ENCODE data around the gene MEIS2. TPM values are rescaled to one million over a fixed set of nuclear protein-coding genes. Genes with fewer than 3 reads are reported as not detected.

MEIS2 gene
- total and polyA plus RNA-seq, 2 of the 13 experiments (the other 11 are each of a cell fraction or from before 2014, with no cell fraction given) = 10.7 to 12.4 TPM

DNA sequence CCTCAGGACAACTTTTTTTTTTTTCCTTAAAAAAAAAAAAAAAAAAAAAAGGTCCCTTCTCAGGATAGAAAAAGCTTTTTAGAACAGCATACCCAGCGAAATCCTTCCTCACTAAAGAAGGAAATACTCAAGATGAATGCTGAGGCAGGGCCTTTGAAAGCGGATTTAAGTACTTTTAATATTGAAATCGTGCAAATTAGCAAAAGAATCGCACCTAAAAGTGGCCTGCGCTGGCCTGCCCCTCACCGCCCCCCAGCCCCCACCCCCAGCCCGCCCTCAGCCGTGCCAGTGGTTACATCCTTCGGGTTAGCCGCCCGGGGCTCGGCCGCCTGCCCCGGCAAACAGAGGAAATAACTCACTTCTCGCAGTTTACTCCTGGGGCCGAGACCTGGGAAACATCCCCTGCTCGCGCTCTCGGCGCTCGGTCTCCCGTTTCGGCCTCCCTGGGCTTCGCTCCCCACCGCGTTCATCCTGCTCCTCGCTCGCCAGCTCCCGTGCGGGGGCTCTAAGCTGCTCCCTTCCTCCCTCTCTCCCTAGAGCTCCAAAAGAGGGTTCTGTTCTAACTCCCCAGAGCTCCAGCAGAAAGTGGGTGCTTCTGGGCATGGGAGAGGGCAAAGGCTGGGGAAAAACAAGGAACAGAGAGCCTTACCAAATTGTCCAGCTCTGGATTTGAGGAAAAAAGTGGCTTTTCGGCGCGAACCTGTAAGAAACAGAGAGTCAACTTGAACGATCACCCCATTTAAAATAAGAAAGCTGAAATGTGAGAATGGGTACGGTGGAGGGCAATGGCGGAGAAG is 5.2 kb downstream of the MEIS2 start (continued):
- TF ChIP-seq ZNF234 (CRISPR knock-in tag; conservative IDR thresholded peaks at IDR 0.05) = no peak

DNA sequence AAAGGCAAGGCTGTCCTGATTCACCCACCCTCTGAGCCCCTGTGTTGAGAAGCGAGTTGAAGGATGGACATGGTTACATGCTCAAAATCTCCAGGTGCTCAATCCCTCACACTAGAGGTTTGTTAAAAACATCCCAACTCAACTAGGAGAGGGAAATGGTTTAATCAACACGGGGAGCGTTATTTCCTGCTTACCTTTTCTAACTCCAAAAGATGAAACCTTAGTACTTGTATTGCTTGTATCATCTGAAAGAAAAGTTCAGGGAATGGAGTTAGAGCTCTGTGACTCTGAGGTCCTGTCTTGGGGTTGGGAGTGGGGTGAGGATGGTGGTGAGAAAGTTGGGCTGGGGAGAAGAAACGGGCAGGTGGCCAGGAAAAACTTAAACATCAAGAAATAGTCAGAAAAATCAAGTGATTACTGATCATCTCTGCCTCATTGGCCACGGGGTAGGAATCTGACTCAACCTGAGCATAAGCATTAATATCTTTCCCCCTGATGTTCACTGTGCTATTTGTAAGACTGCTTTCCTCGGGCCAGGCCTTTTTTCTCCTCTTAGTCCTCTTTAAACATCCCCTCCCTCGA is 5.9 kb downstream of the MEIS2 start:
- H3K4me3 ChIP-seq (replicated peaks in 1 of 3; ENCODE audit: insufficient read depth in 1 of 3, low read depth in 2 of 3, low read length in 3 of 3) = no peak overlapping the region
- in situ Hi-C loops (cut with HindIII; ENCODE audit: extremely low pct_ligation_motif_present, low pct_unique_long_range_greater_than_20kb) = loop anchor here (10.0 kb wide), 1 partner anchor 50 kb away; no protein-coding TSS in a partner anchor
- BruUV-seq (replicated peaks) = no TSS peak
- intact Hi-C loops (cut with micrococcal nuclease; ENCODE audit: unreplicated experiment) = no loop called here
- H3K27ac ChIP-seq (ENCODE audit: extremely low read length, insufficient read depth, low read length) = no peak overlapping the region
- H3K79me2 ChIP-seq (ENCODE audit: insufficient read depth, low read length) = peaks cover 5% of the 10 kb centered on the region
- H3K4me2 ChIP-seq (ENCODE audit: low read depth, low read length) = no peak overlapping the region
- ATAC-seq (no peak), FAIRE-seq (no peak), DNase-seq (ENCODE audit: low spot score) (no peak)
- H4K20me1 ChIP-seq (ENCODE audit: insufficient read depth, low read length) = no peaks in the 10 kb centered on the region
- H3K9ac ChIP-seq (ENCODE audit: insufficient read depth, low read depth, low read length) = no peak overlapping the region
- POLR2A ChIA-PET = no interaction called here
- peaks cover 41% of the 10 kb centered on the region for H3K4me1 ChIP-seq (ENCODE audit: insufficient read depth, low read length)
- WGBS (ENCODE audit: low lambda C conversion rate) = 80% methylated on average over 7 of the region's 7 CpGs
- no peaks in the 10 kb centered on the region; a peak in 1 of 5 replicates for H3K27me3 ChIP-seq (ENCODE audit: control insufficient read depth in 1 of 2, insufficient read depth in 2 of 2, low read length in 2 of 2)
- no peak overlapping the region for H2AFZ ChIP-seq (ENCODE audit: low read length)
- no peaks in the 10 kb centered on the region for H3K9me3 ChIP-seq (ENCODE audit: low read length)
- CTCF ChIA-PET (ENCODE audit: low intra/inter-chr PET ratio, low total read pairs) = no interaction called here
- peaks cover 0 to 14% of the 10 kb centered on the region in 2 experiments; a peak in 3 of 5 replicates for H3K36me3 ChIP-seq (replicated peaks in 1 of 2; ENCODE audit: control insufficient read depth in 1 of 2, insufficient read depth in 2 of 2, low read length in 2 of 2)
- TF ChIP-seq, protein P1, sequence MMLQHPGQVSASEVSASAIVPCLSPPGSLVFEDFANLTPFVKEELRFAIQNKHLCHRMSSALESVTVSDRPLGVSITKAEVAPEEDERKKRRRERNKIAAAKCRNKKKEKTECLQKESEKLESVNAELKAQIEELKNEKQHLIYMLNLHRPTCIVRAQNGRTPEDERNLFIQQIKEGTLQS (CRISPR knock-in tag; IDR thresholded peaks at IDR 0.05) = no peak
- TF ChIP-seq FOXK2 (IDR thresholded peaks at IDR 0.05) (no peak), ZNF562 (CRISPR knock-in tag; IDR thresholded peaks at IDR 0.05; ENCODE audit: borderline replicate concordance) (no peak), MLLT10 (CRISPR knock-in tag; IDR thresholded peaks at IDR 0.05) (no peak), ZSCAN31 (CRISPR knock-in tag; IDR thresholded peaks at IDR 0.05; ENCODE audit: low read depth) (no peak), DMAP1 (CRISPR knock-in tag; IDR thresholded peaks at IDR 0.05) (no peak), TP53 (CRISPR knock-in tag; conservative IDR thresholded peaks at IDR 0.05) (no peak), SNAPC2 (CRISPR knock-in tag; IDR thresholded peaks at IDR 0.05) (no peak), ZXDC (CRISPR knock-in tag; IDR thresholded peaks at IDR 0.05) (no peak), ZNF773 (CRISPR knock-in tag; IDR thresholded peaks at IDR 0.05; ENCODE audit: borderline replicate concordance) (no peak)
- TF ChIP-seq, protein P2, sequence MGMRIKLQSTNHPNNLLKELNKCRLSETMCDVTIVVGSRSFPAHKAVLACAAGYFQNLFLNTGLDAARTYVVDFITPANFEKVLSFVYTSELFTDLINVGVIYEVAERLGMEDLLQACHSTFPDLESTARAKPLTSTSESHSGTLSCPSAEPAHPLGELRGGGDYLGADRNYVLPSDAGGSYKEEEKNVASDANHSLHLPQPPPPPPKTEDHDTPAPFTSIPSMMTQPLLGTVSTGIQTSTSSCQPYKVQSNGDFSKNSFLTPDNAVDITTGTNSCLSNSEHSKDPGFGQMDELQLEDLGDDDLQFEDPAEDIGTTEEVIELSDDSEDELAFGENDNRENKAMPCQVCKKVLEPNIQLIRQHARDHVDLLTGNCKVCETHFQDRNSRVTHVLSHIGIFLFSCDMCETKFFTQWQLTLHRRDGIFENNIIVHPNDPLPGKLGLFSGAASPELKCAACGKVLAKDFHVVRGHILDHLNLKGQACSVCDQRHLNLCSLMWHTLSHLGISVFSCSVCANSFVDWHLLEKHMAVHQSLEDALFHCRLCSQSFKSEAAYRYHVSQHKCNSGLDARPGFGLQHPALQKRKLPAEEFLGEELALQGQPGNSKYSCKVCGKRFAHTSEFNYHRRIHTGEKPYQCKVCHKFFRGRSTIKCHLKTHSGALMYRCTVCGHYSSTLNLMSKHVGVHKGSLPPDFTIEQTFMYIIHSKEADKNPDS (CRISPR knock-in tag; IDR thresholded peaks at IDR 0.05) = no peak

Data from HepG2 (cell line).